HG03066 (cell line): ENCODE results near the gene TRIO.

Experiments used
- ATAC-seq: cut with Tn5 transposase; IDR thresholded peaks from one replicate; pipeline ENCODE4 v1.9.1; 2021; ENCODE audit warnings: low read depth; ENCODE audit not compliant: unreplicated experiment

Gene TRIO

GRCh38 chr5:14557791-14558415 lies 414.8 kb downstream of the TRIO start:
- no peak for ATAC-seq
